ENCODE measurements around the gene HGD.

GRCh38 chr3:120683213-120683612 lies 1.2 kb upstream of the HGD start:
- no peak for TF ChIP-seq RFX5 (IDR thresholded peaks at IDR 0.05; ENCODE audit: low read depth, low read length)
- no peak for TF ChIP-seq EZH2 (IDR thresholded peaks at IDR 0.05; ENCODE audit: borderline replicate concordance, control insufficient read depth, low read depth, low read length)
- no peak for TF ChIP-seq SPI1 (IDR thresholded peaks at IDR 0.05; ENCODE audit: borderline replicate concordance, insufficient read depth, low read depth, low read length)
- peak; percentile 20; the same call in 1 of the 2 replicates for TF ChIP-seq POLR2A (IDR thresholded peaks at IDR 0.05; ENCODE audit: low read depth, low read length)
- no peak for TF ChIP-seq POLR2AphosphoS2 (IDR thresholded peaks at IDR 0.05; ENCODE audit: low read depth, low read length)
- no peak for TF ChIP-seq BACH1 (IDR thresholded peaks at IDR 0.05; ENCODE audit: borderline replicate concordance)

Measured in GM12878 (cell line).